ENCODE data around the gene SCUBE1. TPM values are rescaled to one million over a fixed set of nuclear protein-coding genes. Genes with fewer than 3 reads are reported as not detected.

Gene SCUBE1
- total RNA-seq, 1 donor from 2014 or later = 54.7 TPM

GRCh38 chr22:43170131-43170480, 173.1 kb downstream of the SCUBE1 start:
- Mint-ChIP-seq H3K36me3 (ENCODE audit: low read depth, unreplicated experiment) (peaks cover 4% of the 10 kb centered on the region), H3K9me3 (ENCODE audit: unreplicated experiment) (no peaks in the 10 kb centered on the region), H3K4me3 (ENCODE audit: unreplicated experiment) (no peak overlapping the region), H3K4me1 (ENCODE audit: unreplicated experiment) (peaks cover 21% of the 10 kb centered on the region), H3K27me3 (ENCODE audit: unreplicated experiment) (peaks cover 2% of the 10 kb centered on the region), H3K27ac (ENCODE audit: unreplicated experiment) (no peak overlapping the region)
- DNase-seq (ENCODE audit: low spot score) = no peak
- TF ChIP-seq, protein P1, sequence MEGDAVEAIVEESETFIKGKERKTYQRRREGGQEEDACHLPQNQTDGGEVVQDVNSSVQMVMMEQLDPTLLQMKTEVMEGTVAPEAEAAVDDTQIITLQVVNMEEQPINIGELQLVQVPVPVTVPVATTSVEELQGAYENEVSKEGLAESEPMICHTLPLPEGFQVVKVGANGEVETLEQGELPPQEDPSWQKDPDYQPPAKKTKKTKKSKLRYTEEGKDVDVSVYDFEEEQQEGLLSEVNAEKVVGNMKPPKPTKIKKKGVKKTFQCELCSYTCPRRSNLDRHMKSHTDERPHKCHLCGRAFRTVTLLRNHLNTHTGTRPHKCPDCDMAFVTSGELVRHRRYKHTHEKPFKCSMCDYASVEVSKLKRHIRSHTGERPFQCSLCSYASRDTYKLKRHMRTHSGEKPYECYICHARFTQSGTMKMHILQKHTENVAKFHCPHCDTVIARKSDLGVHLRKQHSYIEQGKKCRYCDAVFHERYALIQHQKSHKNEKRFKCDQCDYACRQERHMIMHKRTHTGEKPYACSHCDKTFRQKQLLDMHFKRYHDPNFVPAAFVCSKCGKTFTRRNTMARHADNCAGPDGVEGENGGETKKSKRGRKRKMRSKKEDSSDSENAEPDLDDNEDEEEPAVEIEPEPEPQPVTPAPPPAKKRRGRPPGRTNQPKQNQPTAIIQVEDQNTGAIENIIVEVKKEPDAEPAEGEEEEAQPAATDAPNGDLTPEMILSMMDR (IDR thresholded peaks at IDR 0.05; ENCODE audit: unreplicated experiment) = no peak

DNA sequence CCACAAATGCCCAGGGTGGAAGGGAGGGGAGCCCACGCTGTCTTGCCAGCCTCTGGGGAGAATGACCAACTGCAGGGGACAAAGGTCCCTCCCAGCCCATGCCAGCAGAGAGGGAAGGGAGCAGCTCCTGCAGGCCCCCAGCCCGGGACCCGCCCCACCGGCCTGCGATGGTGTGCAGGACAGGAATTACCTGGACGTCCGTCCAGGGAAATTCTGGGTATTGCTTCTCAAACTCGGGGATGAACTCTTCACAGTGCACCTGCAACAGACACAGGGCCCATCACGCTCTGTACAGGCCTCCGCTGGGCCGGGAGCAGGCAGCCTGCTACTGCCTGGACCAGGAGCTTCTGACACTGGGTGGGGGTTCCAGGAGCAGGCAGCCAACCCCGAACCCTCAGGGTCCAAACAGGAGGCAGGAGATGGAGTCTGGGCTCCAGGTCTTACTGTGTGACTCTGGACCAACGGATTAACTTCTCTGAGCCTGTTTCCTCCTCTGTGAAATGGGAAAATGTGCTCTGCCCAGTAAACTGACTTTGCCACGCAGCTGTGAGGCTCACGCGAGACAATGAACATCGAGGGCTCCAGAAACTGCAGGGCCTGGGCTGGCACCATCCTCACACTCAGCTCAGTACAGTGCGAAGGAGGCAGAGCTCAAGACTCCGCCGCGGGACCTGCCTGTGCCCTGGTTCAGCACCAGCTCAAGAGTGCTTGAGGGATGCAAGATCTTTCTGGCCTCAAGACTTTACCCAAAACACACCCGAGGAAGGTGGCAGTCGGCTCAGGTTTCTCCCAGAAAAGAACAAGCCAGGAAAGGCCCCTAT, 173.7 kb downstream of the SCUBE1 start:
- no peak for DNase-seq (ENCODE audit: low spot score)
- peaks cover 26% of the 10 kb centered on the region for H3K4me1 Mint-ChIP-seq (ENCODE audit: unreplicated experiment)
- no peak overlapping the region for H3K27ac Mint-ChIP-seq (ENCODE audit: unreplicated experiment)
- H3K36me3 Mint-ChIP-seq (ENCODE audit: low read depth, unreplicated experiment) = peaks cover 4% of the 10 kb centered on the region
- TF ChIP-seq, protein P1 (IDR thresholded peaks at IDR 0.05; ENCODE audit: unreplicated experiment) = no peak
- H3K27me3 Mint-ChIP-seq (ENCODE audit: unreplicated experiment) = peaks cover 2% of the 10 kb centered on the region
- H3K9me3 Mint-ChIP-seq (ENCODE audit: unreplicated experiment) = no peaks in the 10 kb centered on the region
- no peak overlapping the region for H3K4me3 Mint-ChIP-seq (ENCODE audit: unreplicated experiment)

- Mint-ChIP-seq H3K9me3 (ENCODE audit: unreplicated experiment) (no peaks in the 10 kb centered on the region), H3K27ac (ENCODE audit: unreplicated experiment) (no peak overlapping the region)
Observed at GRCh38 chr22:43168471-43169309, 174.5 kb downstream of the SCUBE1 start.

GRCh38 chr22:43167001-43167589, 176.1 kb downstream of the SCUBE1 start:
- no peak for DNase-seq (ENCODE audit: low spot score)
- TF ChIP-seq, protein P1 (IDR thresholded peaks at IDR 0.05; ENCODE audit: unreplicated experiment) = no peak
- H3K4me1 Mint-ChIP-seq (ENCODE audit: unreplicated experiment) = peaks cover 34% of the 10 kb centered on the region
- no peak overlapping the region for H3K27ac Mint-ChIP-seq (ENCODE audit: unreplicated experiment)
- H3K27me3 Mint-ChIP-seq (ENCODE audit: unreplicated experiment) = peaks cover 2% of the 10 kb centered on the region
- H3K36me3 Mint-ChIP-seq (ENCODE audit: low read depth, unreplicated experiment) = no peaks in the 10 kb centered on the region
- no peak overlapping the region for H3K4me3 Mint-ChIP-seq (ENCODE audit: unreplicated experiment)
- no peaks in the 10 kb centered on the region for H3K9me3 Mint-ChIP-seq (ENCODE audit: unreplicated experiment)

More at GRCh38 chr22:43168471-43169309, 174.5 kb downstream of the SCUBE1 start:
- TF ChIP-seq, protein P1 (IDR thresholded peaks at IDR 0.05; ENCODE audit: unreplicated experiment) = no peak
- DNase-seq (ENCODE audit: low spot score) = no peak
- peaks cover 4% of the 10 kb centered on the region for H3K36me3 Mint-ChIP-seq (ENCODE audit: low read depth, unreplicated experiment)
- no peak overlapping the region for H3K4me3 Mint-ChIP-seq (ENCODE audit: unreplicated experiment)
- H3K27me3 Mint-ChIP-seq (ENCODE audit: unreplicated experiment) = peaks cover 2% of the 10 kb centered on the region
- H3K4me1 Mint-ChIP-seq (ENCODE audit: unreplicated experiment) = peaks cover 34% of the 10 kb centered on the region

Measured in endothelial cell (in vitro differentiated cells).